ENCODE measurements around the gene OR13C9.

Gene OR13C9

DNA sequence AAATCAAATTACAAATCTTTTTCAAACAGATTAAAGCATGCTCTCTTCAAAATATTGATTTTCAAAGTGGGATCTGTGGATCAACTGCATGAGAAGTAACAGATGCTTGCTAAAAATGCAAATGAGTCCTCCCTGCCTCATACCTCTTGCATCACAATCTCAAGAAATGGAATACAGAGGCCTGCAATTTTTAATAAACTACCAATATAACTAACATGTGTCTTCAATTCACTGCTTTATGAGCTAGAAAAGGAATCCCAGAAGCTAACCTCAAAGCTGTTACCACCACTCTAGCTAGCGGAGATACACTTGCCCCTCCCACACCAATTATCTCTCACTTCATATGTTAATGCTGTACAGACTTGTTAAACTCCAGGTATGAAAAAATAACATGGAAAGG lies 28.4 kb downstream of the OR13C9 start:
- TF ChIP-seq MYC (IDR thresholded peaks at IDR 0.05; ENCODE audit: low read depth, low read length) (no peak), POLR2A (IDR thresholded peaks at IDR 0.05; ENCODE audit: extremely low read depth, insufficient read length) (no peak)
- TF ChIP-seq, protein P1, sequence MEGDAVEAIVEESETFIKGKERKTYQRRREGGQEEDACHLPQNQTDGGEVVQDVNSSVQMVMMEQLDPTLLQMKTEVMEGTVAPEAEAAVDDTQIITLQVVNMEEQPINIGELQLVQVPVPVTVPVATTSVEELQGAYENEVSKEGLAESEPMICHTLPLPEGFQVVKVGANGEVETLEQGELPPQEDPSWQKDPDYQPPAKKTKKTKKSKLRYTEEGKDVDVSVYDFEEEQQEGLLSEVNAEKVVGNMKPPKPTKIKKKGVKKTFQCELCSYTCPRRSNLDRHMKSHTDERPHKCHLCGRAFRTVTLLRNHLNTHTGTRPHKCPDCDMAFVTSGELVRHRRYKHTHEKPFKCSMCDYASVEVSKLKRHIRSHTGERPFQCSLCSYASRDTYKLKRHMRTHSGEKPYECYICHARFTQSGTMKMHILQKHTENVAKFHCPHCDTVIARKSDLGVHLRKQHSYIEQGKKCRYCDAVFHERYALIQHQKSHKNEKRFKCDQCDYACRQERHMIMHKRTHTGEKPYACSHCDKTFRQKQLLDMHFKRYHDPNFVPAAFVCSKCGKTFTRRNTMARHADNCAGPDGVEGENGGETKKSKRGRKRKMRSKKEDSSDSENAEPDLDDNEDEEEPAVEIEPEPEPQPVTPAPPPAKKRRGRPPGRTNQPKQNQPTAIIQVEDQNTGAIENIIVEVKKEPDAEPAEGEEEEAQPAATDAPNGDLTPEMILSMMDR (IDR thresholded peaks at IDR 0.05; ENCODE audit: low read depth, low read length), result no peak
- no peak overlapping the region for H3K4me3 ChIP-seq (ENCODE audit: low read depth, low read length)
- no peak for DNase-seq (ENCODE audit: low read depth)

- TF ChIP-seq MYC (IDR thresholded peaks at IDR 0.05; ENCODE audit: low read depth, low read length), result no peak
- TF ChIP-seq, protein P1 (IDR thresholded peaks at IDR 0.05; ENCODE audit: low read depth, low read length), result no peak
- TF ChIP-seq POLR2A (IDR thresholded peaks at IDR 0.05; ENCODE audit: extremely low read depth, insufficient read length), result no peak
- no peak overlapping the region for H3K4me3 ChIP-seq (ENCODE audit: low read depth, low read length)
- no peak for DNase-seq (ENCODE audit: low read depth)
Measured at GRCh38 chr9:104586496-104587180, 31.4 kb downstream of the OR13C9 start.

DNA sequence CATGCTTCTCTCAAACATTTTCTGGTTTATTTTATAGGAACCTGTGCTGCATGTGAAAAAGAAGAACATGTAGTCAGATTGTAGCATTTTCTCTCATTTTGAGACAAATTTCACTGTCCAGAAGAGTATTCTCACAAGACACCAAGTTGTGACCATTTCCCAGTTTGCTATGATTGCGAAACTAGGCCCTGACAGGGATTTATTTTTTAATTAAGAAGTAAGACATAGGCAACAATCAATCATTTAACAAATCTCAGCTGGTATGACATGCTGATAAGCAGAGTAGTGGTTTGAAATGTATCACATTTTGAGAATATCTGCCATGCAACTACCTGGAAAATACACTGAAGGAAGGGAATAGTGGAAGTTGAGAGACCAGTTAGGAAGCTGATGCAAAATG lies 37.4 kb downstream of the OR13C9 start:
- DNase-seq (ENCODE audit: low read depth), result no peak
- TF ChIP-seq MYC (IDR thresholded peaks at IDR 0.05; ENCODE audit: low read depth, low read length) (no peak), POLR2A (IDR thresholded peaks at IDR 0.05; ENCODE audit: extremely low read depth, insufficient read length) (no peak)
- TF ChIP-seq, protein P1 (IDR thresholded peaks at IDR 0.05; ENCODE audit: low read depth, low read length), result no peak
- TF ChIP-seq, protein P2, sequence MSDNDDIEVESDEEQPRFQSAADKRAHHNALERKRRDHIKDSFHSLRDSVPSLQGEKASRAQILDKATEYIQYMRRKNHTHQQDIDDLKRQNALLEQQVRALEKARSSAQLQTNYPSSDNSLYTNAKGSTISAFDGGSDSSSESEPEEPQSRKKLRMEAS (IDR thresholded peaks at IDR 0.05; ENCODE audit: low read depth, low read length), result no peak
- H3K4me3 ChIP-seq (ENCODE audit: low read depth, low read length), result no peak overlapping the region

GRCh38 chr9:104577263-104577662 lies 40.7 kb downstream of the OR13C9 start:
- no peak for DNase-seq (ENCODE audit: low read depth)
- TF ChIP-seq POLR2A (IDR thresholded peaks at IDR 0.05; ENCODE audit: extremely low read depth, insufficient read length) (no peak), MYC (IDR thresholded peaks at IDR 0.05; ENCODE audit: low read depth, low read length) (no peak)
- TF ChIP-seq, protein P1 (IDR thresholded peaks at IDR 0.05; ENCODE audit: low read depth, low read length), result no peak
- TF ChIP-seq, protein P2 (IDR thresholded peaks at IDR 0.05; ENCODE audit: low read depth, low read length), result no peak
- no peak overlapping the region for H3K4me3 ChIP-seq (ENCODE audit: low read depth, low read length)

DNA sequence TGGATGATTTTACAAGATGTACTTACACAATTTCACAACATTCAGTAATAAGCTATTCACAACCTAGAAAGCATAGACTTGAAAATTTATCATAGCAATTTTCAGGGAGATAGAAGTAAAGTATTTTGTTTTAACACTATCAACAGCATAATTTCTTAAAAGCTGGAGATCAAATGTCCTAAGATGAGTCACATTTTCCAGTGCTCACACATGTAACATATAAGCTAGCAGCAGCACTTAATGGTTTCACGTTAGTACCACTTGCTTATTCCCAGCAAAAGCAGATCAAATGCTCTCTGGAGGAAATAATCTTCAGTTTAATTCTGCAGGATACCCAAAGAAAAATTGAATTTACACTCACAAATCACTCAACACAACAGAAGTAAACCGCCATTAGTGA lies 42.5 kb downstream of the OR13C9 start:
- no peak for DNase-seq (ENCODE audit: low read depth)
- H3K4me3 ChIP-seq (ENCODE audit: low read depth, low read length), result no peak overlapping the region
- TF ChIP-seq MYC (IDR thresholded peaks at IDR 0.05; ENCODE audit: low read depth, low read length) (no peak), POLR2A (IDR thresholded peaks at IDR 0.05; ENCODE audit: extremely low read depth, insufficient read length) (no peak)
- TF ChIP-seq, protein P2 (IDR thresholded peaks at IDR 0.05; ENCODE audit: low read depth, low read length), result no peak
- TF ChIP-seq, protein P1 (IDR thresholded peaks at IDR 0.05; ENCODE audit: low read depth, low read length), result no peak

DNA sequence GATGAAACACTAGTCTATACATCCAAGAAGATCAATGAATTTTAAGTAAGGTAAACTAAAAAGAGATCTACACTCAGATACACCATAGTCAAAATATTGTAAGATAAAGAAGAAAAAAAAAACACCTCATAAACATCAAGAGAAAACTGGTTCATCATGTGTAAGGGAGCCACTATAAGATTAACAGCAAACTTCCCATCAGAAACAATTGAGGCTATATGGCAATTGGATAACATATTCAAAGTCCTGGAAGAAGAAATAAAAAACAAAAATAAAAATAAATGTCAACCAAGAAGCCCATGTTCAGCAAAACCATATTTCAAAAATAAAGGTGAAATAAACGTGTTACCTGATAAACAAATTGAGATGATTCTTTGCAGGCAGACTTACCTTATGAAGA lies 45.4 kb downstream of the OR13C9 start:
- no peak for DNase-seq (ENCODE audit: low read depth)
- H3K4me3 ChIP-seq (ENCODE audit: low read depth, low read length), result no peak overlapping the region
- TF ChIP-seq, protein P2 (IDR thresholded peaks at IDR 0.05; ENCODE audit: low read depth, low read length), result no peak
- TF ChIP-seq POLR2A (IDR thresholded peaks at IDR 0.05; ENCODE audit: extremely low read depth, insufficient read length) (no peak), MYC (IDR thresholded peaks at IDR 0.05; ENCODE audit: low read depth, low read length) (no peak)
- TF ChIP-seq, protein P1 (IDR thresholded peaks at IDR 0.05; ENCODE audit: low read depth, low read length), result no peak

Measured in NB4 (cell line).